Stimulated activated effector memory CD8-positive, alpha-beta T cell treated with anti-CD3 and anti-CD28 coated beads, Interleukin-12 subunit alpha, Interleukin-12 subunit beta, amount 100 ng/mL, for 72 hours (primary cell): ENCODE results near the gene CTTNBP2NL.

ENCODE experiments used
- ATAC-seq: fragments of 150-1000 bp; cut with Tn5 transposase; 2 replicates; pipeline ENCODE4 v1.10.0; 2021
- DNase-seq, 2 donors: peaks; one replicate each; pipeline ENCODE4 v3.0.0; 2021 to 2022; ENCODE audit warnings: low spot score in 2 of 2
- H3K27ac Mint-ChIP-seq: one replicate; pipeline ENCODE4 v1.8.0; 2022; ENCODE audit warnings: mild to moderate bottlenecking, mixed read lengths
- H3K36me3 Mint-ChIP-seq: one replicate; pipeline ENCODE4 v1.8.0; 2022; ENCODE audit warnings: mild to moderate bottlenecking, mixed read lengths
- H3K4me1 Mint-ChIP-seq: one replicate; pipeline ENCODE4 v1.8.0; 2022; ENCODE audit warnings: mixed read lengths
- H3K4me3 Mint-ChIP-seq: one replicate; pipeline ENCODE4 v1.8.0; 2022; ENCODE audit warnings: mild to moderate bottlenecking, mixed read lengths
- H3K9me3 Mint-ChIP-seq: one replicate; pipeline ENCODE4 v1.8.0; 2022; ENCODE audit warnings: mixed read lengths

The CTTNBP2NL gene

DNA sequence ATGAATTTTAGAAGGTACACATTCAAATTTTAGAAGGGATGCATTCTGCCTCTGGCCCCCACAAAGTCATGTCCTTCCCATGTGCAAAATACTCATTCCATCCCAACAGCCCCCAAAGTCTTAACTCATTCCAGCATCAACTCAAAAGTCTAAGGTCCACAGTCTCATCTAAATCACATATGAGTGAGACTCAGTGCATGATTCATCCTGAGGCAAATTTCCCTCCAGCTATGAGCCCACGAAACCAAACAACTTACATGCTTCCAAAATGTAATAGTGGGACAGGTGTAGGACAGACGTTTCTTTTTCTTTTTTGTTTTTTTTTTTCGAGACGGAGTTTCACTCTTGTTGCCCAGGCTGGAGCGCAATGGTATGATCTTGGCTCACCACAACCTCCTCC is 100.3 kb downstream of the CTTNBP2NL start:
- Mint-ChIP-seq H3K9me3 (no peaks in the 10 kb centered on the region), H3K27ac (no peak overlapping the region), H3K36me3 (no peaks in the 10 kb centered on the region), H3K4me1 (peaks cover 7% of the 10 kb centered on the region), H3K4me3 (no peak overlapping the region)
- DNase-seq: no peak
- no peak for ATAC-seq

DNA sequence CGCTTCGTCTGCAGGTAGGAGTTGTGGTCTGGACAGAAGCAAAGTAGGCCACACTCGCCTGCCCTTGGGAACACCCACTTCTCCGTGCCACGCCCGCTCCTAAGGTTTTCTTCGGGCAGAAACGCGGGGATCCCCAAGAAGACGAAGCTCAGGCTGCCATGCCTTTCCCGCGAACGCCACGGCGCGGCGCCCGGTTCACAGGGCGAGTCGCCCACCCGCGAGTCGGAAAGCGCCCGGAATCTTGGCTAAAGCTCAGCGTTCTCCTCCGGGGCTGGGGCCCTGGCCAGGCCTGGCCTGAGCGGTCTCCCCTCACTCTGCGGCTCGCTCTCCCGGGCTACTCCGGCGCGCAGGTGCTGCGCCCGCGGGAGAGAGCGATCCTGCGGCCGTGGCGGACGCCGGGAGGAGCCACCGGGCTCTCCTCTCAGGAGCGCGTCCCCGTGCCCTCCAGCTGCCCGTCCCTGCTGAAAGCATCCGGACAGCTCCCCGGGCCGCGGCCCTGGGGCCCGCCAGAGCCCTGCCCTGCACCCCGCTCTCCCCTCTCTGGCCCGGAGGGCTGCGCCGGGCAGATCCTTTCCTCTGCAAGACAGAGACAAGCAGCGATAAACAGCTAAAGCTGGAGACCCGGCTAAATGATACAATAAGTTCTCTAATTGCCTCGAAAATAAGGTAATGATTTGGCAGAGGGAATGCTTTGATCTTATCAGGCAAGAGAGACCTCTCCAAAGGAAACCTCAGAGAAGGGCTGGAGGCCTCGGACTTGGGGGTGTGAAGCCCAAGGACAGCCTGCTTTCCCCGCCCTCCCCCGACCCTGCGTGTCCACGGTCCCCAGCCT is 106.0 kb downstream of the CTTNBP2NL start:
- Mint-ChIP-seq H3K4me3 (peak overlapping the region; percentile 49), H3K4me1 (no peaks in the 10 kb centered on the region), H3K27ac (no peak overlapping the region), H3K36me3 (no peaks in the 10 kb centered on the region), H3K9me3 (no peaks in the 10 kb centered on the region)
- ATAC-seq: peak; percentile 70
- peak; percentile 40 to 74 for DNase-seq

DNA sequence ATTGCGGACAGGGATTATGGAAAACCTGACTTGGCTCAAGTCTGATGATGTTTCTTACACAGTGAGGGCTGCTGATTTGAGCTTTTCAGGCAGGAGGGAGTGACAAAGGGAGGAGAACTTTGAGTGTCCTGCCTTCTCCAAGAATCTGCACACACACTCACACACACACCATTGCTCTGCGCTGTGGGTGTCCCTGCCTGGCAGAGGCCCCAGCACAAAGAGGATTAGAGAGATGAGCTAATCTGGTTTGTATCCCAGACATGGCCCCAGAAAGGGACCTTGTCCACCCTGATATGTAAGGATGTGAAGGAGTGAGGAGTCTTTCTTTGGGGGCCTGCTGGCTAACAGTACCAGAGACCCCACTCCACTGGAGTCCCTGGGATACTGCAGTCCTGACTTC is 106.8 kb downstream of the CTTNBP2NL start:
- Mint-ChIP-seq H3K9me3 (no peaks in the 10 kb centered on the region), H3K4me1 (no peaks in the 10 kb centered on the region), H3K4me3 (peak overlapping the region; percentile 49), H3K27ac (no peak overlapping the region), H3K36me3 (no peaks in the 10 kb centered on the region)
- DNase-seq (no peak), ATAC-seq (no peak)

DNA sequence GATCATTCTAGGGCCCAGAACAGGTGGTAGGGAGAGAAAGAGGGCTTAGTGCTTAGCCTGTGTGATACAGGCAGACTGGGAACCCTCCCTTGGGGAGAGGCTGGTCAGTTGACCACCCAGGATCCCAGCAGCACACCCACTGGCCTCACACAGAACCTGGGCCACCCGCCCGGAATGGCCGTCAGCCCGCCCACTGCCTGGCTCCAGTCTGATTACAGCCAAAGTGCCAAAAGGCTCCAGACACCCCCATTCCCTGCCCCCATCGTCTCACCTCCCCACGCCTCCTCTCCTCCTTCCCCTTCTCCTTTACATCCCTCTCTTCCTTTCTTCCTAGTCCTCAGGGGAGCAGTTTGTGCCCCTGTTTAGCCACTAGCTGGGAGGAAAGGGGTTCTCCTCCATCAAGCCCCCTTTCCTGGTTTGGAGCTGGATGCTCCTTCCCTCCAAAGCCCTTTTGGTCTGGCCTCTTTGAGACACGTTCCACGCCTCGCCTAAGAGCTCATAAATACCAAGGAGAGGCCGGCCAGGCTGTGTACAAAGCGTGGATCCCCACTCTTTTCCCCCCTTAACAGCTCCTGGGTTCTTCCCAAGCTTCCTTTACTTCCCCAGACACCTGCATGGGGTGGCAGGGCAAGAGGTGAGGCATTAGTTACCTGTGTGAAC is 108.1 kb downstream of the CTTNBP2NL start:
- DNase-seq: no peak

DNA sequence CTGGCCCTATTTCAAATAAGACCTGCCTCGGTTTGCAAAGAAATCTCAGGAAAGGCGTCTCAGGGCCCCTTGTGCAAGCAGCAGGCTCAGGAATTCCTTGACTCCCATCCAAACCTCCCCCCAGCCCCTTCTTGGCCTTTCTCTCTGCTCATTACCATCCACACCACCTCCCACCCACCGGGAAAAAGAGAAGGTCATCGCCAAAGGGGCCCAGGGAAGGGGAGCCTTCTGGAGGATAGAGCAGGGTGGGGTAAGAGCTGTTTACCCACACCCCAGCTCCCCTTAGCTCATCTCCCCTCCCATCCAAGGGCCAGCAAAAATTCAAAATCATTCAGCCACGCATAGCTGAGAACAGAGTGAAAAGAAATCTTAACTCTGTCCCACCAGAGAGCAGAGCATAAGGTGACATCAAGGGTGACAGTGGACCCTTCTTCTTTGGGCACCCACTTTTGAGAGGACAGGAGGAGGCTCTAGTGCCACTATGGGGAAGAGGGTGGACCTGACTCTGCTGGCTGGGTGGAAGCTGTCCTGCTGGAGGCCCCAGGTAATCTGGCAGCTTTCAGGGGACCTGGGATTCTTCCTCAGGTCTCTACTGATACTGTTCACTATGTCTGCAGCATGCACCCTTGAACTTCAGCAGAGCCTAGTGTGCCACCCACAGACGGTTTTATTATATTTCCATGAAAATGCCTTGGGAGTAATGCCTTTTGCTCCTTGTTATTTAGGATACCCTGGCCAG is 108.8 kb downstream of the CTTNBP2NL start:
- Mint-ChIP-seq H3K27ac (no peak overlapping the region), H3K4me1 (no peaks in the 10 kb centered on the region), H3K36me3 (no peaks in the 10 kb centered on the region), H3K4me3 (no peak overlapping the region), H3K9me3 (no peaks in the 10 kb centered on the region)
- no peak for ATAC-seq
- DNase-seq: no peak

More for the DNA sequence above, 108.1 kb downstream of the CTTNBP2NL start:
- Mint-ChIP-seq H3K36me3 (no peaks in the 10 kb centered on the region), H3K4me1 (no peaks in the 10 kb centered on the region), H3K9me3 (no peaks in the 10 kb centered on the region), H3K27ac (no peak overlapping the region), H3K4me3 (no peak overlapping the region)
- no peak for ATAC-seq

DNA sequence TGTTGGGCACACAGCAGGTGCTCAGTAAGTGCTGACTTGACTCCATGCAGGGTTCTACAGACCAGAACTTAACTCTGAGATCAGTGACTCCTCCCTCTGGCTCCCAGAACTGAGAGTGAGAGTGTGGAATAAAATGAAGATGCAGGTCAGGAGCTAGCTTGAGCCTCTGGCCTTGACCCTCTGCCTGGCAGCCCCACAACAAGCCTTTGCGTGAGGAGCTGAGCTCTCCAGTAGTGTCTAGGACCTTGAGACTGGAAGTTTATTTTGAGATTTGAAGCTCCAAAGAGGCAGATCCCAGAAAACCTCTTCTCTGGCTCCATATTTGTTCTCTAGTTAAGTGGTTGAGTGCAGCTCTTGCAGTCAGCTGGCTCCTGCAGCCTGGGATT is 109.4 kb downstream of the CTTNBP2NL start:
- no peaks in the 10 kb centered on the region for H3K36me3 Mint-ChIP-seq
- H3K27ac Mint-ChIP-seq: no peak overlapping the region
- DNase-seq (no peak), ATAC-seq (no peak)
- no peak overlapping the region for H3K4me3 Mint-ChIP-seq
- H3K9me3 Mint-ChIP-seq: no peaks in the 10 kb centered on the region
- no peaks in the 10 kb centered on the region for H3K4me1 Mint-ChIP-seq

DNA sequence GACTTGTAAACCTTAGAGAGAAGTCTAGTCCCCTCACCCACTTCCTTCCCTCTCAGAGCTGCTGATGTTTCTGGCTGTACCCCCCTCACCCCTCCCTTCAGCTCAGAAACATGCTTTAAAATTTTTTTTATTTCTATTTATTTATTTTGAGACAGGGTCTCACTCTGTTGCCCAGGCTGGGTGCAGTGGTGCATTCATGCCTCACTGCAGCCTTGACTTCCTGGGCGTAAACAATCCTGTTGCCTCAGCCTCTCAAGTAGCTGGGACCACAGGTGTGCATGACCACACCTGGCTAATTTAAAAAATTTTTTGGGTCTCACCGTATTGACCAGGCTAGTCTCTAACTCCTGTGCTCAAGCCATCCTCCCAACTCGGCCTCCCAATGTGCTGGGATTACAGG is 109.9 kb downstream of the CTTNBP2NL start:
- no peaks in the 10 kb centered on the region for H3K4me1 Mint-ChIP-seq

DNA sequence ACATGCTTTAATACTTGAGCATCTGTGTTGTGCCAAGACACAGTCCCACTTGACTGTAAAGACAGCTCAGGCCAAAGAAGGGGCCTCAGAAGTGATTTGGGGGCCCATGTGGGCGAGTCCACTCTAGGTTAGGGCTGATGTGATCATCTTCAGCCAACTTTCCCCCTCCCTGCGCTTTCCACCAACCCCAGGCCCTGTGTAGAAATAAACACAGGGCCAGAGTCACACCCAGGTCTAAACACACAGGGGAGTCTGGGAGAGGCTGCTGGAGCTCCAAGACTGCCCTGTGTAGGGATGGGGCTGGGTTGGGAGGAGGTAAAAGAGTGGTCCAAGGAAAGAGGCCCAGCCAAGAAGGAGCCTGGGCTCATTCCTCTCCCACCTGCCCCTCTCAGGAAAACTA is 110.3 kb downstream of the CTTNBP2NL start:
- Mint-ChIP-seq H3K36me3 (no peaks in the 10 kb centered on the region), H3K4me3 (no peak overlapping the region), H3K9me3 (no peaks in the 10 kb centered on the region), H3K4me1 (no peaks in the 10 kb centered on the region), H3K27ac (no peak overlapping the region)
- no peak for ATAC-seq
- no peak for DNase-seq

More for the DNA sequence above, 109.9 kb downstream of the CTTNBP2NL start:
- H3K27ac Mint-ChIP-seq: no peak overlapping the region
- H3K36me3 Mint-ChIP-seq: no peaks in the 10 kb centered on the region
- H3K9me3 Mint-ChIP-seq: no peaks in the 10 kb centered on the region
- ATAC-seq: no peak
- H3K4me3 Mint-ChIP-seq: no peak overlapping the region
- no peak for DNase-seq

DNA sequence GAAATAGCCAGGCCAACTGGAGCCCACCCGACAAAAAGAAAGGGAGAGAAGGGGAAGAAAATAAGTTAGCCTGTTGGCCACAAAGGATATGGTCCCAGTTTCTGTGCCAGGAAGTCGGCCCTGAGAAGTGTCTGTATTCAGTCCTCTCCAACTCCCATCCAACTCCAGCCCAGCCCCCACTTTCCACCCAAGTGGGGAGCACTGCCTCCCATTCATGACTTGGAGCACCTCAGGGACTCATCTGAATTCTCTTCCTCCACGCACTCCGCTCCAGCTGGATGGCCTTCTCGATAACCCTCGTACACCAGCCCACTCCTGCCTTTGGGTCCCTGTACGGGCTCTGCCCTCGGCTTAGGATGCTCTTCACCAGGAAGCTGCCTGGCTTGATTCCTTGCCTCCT is 110.7 kb downstream of the CTTNBP2NL start:
- no peak overlapping the region for H3K4me3 Mint-ChIP-seq
- ATAC-seq (no peak), DNase-seq (no peak)
- no peaks in the 10 kb centered on the region for H3K36me3 Mint-ChIP-seq
- H3K4me1 Mint-ChIP-seq: no peaks in the 10 kb centered on the region
- no peak overlapping the region for H3K27ac Mint-ChIP-seq
- H3K9me3 Mint-ChIP-seq: no peaks in the 10 kb centered on the region

DNA sequence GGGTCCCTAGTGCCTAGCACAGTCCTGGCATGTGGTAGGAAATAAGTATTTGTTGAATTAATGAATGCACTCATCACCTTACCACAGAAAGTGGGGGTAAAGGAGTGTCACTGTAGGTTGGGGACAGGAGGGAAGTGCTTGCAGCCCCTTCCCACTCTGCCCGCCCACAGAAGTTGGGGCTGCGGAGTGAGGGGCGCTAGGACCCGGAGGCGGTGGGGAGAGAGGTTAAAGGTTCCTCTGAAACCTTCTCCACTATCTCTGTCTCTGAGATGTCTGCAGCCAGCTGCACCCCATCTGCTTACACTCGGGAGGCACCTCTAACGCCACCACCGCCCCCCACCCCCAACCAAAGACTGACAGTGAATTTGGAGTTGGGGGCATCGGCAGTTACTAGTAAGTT is 111.3 kb downstream of the CTTNBP2NL start:
- DNase-seq (no peak), ATAC-seq (no peak)
- peak overlapping the region; percentile 74 for H3K4me3 Mint-ChIP-seq
- no peaks in the 10 kb centered on the region for H3K4me1 Mint-ChIP-seq
- H3K36me3 Mint-ChIP-seq: no peaks in the 10 kb centered on the region
- H3K9me3 Mint-ChIP-seq: no peaks in the 10 kb centered on the region
- H3K27ac Mint-ChIP-seq: no peak overlapping the region

DNA sequence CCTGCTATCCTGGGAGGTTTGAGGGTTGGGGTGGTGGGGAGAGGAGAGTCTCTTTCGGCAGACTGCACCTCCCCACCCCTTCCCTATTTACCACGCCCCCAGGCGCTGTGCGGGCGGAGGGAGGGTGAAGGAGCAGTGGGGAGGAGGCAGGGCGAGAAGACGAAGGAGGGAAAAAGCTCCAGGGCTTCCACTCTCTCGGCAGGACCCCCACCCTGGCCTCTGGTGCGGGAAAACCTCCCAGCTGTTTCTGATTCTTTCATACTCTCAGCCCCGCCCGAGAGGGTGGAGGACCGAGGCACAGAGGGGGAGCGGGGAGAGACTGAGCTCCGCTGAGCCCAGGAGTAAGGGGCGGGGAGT is 111.9 kb downstream of the CTTNBP2NL start:
- peak; percentile 19 for ATAC-seq
- peak overlapping the region; percentile 74 for H3K4me3 Mint-ChIP-seq
- H3K27ac Mint-ChIP-seq: no peak overlapping the region
- H3K4me1 Mint-ChIP-seq: no peaks in the 10 kb centered on the region
- no peaks in the 10 kb centered on the region for H3K9me3 Mint-ChIP-seq
- DNase-seq: no peak
- H3K36me3 Mint-ChIP-seq: no peaks in the 10 kb centered on the region

DNA sequence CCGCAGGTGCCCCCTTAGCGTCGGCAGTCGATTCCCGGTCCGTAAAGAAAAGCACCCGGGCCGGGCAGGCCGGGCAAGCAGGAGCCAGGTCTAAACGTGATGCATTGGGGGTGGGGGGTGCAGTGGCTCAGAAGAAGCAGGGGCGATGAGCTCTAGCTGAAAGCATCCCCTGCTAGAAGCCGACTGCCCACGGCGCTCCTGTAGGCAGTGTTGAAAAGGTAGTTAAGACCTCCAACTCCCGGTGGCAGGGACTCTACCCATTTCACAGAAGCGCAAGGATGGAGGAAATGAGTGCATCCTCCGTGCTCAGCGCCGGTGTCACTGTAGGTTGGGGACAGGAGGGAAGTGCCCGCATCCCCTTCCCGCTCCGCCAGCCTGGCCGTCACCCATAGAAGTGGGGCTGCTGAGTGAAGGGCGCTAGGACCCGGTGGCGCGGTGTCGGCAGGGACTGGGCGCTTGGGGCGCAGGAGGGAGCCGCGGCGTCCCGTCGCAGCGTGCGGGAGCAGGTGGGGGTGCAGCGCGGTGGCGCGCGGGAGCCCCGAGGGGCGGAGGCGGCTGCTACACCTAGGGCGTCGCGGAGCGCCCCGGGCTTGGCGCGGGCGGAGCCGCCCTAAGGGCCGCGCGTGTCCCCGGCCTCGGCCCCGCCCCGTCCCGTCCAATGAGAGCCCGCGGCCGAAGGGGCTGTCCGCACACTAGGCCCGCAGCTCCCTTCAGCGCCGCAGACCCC is 112.4 kb downstream of the CTTNBP2NL start, which contains the start of gene WNT2B:
Gene WNT2B (plus strand): TSS at position 688 of the 727 bp plus-strand sequence. CDS start 298 bp downstream, outside the sequence.
- Mint-ChIP-seq H3K36me3 (no peaks in the 10 kb centered on the region), H3K4me1 (no peaks in the 10 kb centered on the region), H3K27ac (no peak within 1 kb of the TSS), H3K9me3 (no peaks in the 10 kb centered on the region), H3K4me3 (peak within 1 kb of the TSS; percentile 74)
- DNase-seq (peak; percentile 25 to 72), ATAC-seq (peak; percentile 76)

DNA sequence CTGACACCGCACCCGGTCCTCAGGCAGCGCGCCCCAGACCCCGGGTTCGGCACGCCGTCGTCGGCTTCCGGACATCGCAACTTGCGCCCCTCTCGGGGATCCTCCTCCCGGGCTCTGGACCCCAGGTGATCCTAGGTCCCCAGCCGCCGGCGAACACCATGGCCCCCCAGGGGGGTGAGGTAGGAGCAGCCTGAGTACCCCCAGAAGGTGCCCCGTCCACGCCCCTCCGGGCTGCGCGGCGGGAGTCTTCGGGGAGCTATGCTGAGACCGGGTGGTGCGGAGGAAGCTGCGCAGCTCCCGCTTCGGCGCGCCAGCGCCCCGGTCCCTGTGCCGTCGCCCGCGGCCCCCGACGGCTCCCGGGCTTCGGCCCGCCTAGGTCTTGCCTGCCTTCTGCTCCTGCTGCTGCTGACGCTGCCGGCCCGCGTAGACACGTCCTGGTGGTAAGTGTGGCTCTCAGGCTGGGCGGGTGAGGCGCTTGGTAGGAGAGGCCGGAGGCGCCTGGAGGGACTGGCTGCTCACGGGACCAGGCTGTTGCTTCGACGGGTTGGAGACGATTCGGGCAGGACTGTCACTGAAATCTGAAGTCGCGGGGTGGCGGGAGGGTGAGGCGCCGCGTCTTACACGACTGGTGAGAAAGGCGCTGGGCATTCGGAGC is 113.1 kb downstream of the CTTNBP2NL start:
- peak; percentile 49 for ATAC-seq
- H3K4me1 Mint-ChIP-seq: no peaks in the 10 kb centered on the region
- H3K36me3 Mint-ChIP-seq: no peaks in the 10 kb centered on the region
- DNase-seq: peak; percentile 21 to 64
- no peak overlapping the region for H3K27ac Mint-ChIP-seq
- H3K4me3 Mint-ChIP-seq: peak overlapping the region; percentile 74
- no peaks in the 10 kb centered on the region for H3K9me3 Mint-ChIP-seq

DNA sequence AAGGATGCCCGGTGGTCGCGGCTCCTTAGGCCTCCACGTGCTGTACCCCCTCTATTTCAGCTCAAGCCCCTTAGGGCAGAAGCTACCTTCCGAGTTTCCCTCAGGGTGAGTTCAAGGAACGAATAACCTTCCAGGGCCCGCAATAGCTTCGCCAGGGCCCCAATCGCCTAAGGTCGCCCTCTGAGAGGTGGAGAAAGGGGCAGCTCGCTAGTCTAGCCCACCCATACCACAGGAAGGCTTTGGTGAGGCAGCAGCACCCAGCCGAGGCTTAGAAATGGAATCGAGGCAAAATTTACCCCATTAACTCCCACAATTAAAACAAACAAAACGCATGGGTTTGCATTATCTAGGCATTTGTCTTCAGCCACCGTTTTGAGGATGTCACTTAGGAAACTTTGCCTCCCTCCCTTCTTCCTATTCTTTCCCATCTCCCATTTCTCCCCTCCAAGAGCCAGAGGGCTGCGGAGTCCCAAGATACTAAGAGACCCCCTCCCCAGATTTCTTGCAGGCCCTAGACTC is 113.7 kb downstream of the CTTNBP2NL start:
- ATAC-seq: no peak
- no peak for DNase-seq
- Mint-ChIP-seq H3K4me1 (no peaks in the 10 kb centered on the region), H3K4me3 (peak overlapping the region; percentile 74), H3K9me3 (no peaks in the 10 kb centered on the region), H3K36me3 (no peaks in the 10 kb centered on the region), H3K27ac (no peak overlapping the region)
